GM21381 (cell line): ENCODE data around the gene SMS.

Experiments
- ATAC-seq: cut with Tn5 transposase; IDR thresholded peaks from one replicate; pipeline ENCODE4 v1.9.1; 2021; ENCODE audit warnings: mild to moderate bottlenecking, moderate library complexity; ENCODE audit not compliant: unreplicated experiment

SMS gene

DNA sequence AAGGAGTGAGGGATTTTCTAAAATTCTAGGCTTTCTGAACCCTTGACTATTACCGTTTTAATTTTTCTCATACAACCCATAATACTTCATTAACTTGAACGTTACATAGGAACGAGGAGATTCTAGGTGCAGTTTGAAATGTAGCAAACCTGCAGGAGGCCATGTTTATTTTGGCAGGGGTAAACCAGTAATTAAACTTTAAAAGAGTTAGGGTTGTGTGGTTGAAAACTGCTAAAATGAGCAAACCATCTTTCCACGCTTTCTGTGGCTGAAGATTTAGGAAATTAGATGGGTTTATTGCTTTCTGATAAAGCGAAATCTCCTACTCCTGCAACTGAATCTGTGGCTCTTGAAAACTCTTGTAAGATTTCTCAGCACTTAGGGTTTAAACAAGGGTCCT is 93.3 kb downstream of the SMS start:
- no peak for ATAC-seq

DNA sequence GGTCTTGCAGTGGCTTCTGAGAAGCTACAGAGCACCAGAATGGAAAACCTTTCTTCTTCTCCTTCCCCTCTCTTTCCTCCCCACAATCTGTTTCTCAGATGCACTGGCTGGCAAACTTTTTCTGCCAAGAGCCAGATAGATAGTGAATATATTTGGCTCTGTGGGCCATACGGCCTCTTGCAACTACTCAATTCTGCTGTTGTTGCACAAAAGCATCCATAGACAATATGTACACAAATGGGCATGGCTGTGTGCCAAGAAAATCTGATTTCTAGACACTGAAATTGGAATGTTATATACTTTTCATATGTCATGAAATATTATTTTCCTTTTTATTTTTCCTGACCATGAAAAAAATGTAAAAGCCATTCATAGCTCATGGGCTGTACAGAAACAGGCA is 94.7 kb downstream of the SMS start:
- no peak for ATAC-seq

DNA sequence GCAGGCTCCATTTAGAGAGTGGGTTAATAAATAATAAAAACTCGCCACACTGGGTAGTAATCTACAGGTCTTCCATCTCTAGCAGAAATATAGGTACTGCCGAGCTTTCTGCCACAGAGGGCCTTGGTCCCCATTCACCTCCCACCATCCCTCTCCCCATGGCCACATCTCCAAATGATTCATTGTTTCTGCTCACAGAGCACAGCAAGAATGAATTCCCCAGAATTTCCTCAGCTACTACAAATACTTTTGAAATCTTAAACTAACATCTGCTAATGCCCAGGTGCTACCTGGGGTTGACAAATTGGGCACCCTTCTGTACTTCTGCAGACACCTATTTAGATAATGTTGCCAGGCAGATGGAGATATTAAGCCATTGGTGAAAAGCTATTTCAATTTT is 96.7 kb downstream of the SMS start:
- ATAC-seq = no peak

DNA sequence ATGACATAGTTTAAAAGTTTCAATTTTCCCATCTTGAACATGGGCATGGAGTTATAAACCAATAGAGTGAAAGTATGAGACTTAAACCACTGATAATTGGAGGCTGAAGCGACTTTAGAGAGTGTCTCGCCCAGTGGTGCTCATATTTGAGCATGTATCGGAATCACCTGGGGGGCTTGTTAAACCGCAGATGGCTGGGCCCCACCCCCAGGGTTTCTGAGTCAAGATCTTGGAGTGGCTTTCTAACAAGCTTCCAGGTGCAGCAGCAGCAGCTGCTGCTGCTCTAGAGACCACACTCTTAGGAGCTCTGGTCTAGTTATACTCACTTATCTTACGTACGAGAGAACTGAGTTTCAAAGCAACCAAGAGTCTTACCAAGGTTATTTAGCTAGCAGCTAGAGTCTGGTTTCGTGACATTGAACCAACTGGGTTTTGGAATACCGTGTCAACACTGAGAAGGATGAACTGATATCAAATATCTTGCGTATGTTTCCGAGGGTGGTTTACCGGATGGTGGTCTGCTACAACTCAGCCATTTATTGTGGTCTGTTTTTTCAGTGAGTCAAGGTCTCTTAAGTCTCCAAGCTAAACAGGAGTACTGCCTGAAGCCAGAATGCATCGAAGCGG is 97.5 kb downstream of the SMS start:
- ATAC-seq = no peak

DNA sequence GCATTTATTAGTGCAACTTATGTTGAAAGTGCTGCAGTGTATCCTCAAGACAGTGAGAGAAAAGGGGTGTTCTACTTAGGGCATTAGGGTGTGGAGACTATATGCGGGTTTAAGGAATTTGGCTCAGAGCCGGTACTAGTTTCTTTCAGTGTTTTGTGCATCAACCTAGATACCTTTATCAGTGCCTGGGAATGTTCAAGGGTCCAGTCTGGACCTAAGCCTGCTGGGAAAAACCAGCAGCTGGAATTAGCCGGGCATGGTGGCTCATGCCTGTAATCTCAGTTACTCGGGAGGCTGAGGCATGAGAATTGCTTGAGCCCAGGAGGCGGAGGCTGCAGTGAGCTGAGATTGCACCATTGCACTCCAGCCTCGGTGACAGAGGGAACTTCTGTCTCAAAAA is 99.0 kb downstream of the SMS start:
- ATAC-seq = no peak

DNA sequence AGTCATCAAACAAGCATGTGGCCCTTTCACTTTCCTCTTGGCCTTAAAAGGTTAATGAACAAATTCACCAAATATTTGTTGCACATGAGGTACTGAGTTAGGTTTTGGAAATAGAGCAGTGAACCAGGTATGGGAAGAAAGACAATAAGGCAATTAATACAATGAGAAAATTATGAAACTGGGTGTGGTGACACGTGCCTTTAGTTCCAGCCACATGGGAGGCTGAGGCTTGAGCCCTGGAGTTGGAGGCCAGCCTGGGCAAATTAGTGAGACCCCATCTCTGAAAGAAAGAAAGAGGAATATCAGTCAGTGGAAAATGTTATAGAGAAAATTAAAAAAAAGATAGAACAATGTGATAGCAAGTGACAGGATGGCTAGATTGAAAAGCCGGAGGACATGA is 99.7 kb downstream of the SMS start:
- no peak for ATAC-seq

DNA sequence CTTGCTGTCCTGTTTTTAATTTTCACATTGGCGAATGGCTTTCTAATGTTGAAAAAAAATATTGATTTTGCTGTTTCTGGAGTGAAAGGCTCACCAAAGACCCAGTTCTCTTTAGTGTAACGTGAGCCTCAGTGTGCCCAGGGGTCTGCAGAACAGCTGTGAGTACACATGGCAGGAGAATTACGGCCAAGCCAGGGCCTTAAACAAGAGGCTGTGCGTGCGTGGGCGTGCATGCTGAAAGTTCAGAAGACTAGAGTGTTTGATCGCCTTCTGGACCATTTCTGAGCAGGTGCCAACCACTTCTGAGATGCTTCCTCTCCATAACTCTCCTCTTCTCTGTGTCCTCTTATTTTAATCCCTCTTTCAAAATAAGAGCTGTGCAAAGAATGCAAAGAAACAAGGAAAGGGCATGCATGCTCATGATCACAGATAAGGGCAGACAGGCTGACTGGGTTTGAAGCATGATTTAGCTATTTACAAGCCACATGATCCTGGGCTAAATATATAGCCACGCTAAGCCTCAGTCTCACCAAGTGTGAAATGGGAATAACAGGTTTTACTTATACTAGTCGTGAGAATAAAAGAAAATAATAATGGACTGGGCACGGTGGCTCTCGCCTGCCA is 101.5 kb downstream of the SMS start:
- no peak for ATAC-seq

DNA sequence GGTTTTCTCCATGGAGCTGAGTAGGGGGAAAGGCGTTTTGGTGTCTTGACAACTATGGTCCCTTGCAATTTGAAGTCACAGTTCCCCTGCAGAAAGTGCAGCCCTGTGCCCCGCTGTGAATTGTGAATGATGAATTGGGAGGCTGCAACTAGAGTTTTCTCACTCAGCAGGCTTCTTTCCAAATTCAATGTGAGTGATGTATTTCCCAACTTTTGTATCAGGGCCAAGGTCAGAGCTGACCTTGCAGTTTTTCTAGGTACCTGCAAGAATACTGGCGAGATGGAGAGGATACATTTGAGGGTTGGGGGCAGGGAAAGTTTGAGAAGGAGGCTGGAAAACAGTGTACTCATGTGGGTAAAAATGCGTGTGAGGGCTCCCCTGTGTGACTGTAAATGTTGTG is 103.4 kb downstream of the SMS start:
- ATAC-seq = no peak
